Ureter (tissue), 1 donor: ENCODE measurements around the gene RBM15. TPM values are rescaled to one million over a fixed set of nuclear protein-coding genes. Genes with fewer than 3 reads are reported as not detected.

Source experiments
- DNase-seq: peaks from one replicate; pipeline ENCODE4 v3.0.0-alpha.2; 2020; ENCODE audit warnings: low spot score
- total RNA-seq: library from RNA; stranded (reverse); gene quantifications from one replicate; pipeline ENCODE4 v1.2.4, GENCODE V29; 2023
- donor health status: DM: yes; HTN: yes; CAD: no.

Gene RBM15, protein sequence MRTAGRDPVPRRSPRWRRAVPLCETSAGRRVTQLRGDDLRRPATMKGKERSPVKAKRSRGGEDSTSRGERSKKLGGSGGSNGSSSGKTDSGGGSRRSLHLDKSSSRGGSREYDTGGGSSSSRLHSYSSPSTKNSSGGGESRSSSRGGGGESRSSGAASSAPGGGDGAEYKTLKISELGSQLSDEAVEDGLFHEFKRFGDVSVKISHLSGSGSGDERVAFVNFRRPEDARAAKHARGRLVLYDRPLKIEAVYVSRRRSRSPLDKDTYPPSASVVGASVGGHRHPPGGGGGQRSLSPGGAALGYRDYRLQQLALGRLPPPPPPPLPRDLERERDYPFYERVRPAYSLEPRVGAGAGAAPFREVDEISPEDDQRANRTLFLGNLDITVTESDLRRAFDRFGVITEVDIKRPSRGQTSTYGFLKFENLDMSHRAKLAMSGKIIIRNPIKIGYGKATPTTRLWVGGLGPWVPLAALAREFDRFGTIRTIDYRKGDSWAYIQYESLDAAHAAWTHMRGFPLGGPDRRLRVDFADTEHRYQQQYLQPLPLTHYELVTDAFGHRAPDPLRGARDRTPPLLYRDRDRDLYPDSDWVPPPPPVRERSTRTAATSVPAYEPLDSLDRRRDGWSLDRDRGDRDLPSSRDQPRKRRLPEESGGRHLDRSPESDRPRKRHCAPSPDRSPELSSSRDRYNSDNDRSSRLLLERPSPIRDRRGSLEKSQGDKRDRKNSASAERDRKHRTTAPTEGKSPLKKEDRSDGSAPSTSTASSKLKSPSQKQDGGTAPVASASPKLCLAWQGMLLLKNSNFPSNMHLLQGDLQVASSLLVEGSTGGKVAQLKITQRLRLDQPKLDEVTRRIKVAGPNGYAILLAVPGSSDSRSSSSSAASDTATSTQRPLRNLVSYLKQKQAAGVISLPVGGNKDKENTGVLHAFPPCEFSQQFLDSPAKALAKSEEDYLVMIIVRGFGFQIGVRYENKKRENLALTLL
- 26.2 TPM for total RNA-seq

DNA sequence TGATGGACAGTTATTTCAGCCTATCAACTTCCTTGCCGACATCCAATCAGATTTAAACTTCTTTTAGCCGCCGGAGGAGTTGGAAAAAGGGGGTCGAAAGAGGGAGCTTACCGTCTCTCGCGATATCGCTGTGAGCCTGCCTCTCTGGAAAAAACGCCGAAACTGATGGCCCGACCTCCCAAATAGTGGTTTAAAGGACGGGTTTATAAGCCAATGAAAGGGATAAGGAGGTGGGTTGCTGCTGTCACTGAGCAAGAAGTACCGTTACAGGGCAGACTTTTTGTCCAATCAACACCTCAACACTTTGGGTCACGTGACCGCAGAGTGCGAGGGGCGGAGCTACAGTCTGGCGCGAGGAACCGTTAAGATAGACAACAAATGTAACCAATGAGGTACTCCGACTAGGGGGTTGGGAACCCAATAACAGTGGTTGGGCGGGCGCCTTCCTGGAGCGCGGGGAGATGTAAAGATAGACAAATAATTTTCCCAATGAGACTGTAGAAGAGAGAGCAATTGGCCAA is at the start of gene RBM15:
Gene RBM15, plus strand, starts transcription at position 492 of the 521 bp plus-strand sequence. Its CDS starts 29 bp downstream, at position 521.
- DNase-seq = peak; percentile 99

DNA sequence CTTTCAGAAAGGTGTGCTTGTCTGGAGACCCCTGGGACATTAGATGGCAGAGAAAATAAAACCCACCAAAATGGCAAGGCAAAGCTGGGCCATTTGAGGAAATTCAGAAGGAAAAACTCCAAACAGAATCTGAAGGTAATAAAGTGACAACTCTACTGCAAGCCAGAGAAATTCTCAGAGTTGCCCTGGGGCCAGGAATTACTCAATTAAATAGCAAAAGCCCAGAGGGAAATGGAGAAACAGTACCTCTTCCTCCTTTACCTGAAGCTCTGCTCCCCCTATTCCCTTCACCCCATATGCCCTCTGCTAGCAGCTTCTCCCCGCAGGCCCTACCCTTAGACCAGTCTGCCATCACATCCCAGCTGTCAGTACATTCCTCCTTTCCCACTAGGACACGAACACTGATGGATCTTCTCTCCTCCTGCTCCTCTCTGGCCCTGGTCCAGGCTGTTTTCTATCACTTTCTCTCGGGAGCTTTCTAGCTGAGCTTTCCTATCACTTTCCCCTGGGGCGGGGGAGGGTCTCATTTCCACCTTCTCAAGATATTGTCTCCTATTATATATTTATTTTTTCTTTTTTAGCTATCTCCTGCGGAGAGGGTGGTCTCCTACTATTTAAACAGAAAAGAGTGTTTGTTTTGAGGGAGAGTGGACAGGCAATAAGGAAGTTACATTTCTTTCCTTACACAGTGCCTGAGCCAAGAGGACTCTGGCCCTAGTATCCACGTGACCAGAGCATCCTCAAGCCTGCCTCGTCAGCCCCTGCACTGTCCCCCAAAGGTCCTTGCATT is 47.7 kb upstream of the RBM15 start:
- DNase-seq = no peak

DNA sequence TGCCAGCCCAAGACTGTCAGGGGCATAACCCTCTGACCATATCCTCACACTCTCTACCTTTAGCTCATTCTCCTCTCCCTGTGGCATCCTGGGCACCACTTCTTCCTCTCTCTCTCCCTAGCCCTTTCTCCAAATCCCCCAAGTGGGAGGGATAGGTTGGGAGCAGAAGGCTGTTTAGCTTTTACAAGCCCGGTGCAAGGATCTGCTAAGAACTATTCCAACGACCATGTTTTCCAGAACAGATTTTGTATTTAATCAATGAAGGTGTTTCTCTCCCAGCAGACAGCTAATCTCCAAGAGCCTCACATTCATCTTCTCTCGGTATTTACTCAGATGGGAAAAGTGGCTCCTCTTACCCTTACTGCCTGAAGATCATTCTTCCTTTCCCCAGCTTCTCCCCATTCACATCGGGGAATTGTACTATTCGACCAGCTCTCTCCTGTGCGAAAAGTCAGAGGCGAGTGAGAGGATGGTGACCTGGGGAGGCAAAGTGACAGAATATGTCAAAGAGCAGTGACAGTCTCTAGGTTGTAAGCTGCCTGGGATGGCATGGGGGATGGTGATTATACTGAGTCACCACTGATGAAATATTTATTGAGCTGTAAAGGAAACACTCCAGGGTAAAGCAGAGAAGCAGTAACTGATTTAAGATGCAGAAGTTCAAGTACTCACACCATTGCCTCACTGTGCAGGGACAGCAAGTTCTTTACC is 47.0 kb upstream of the RBM15 start:
- DNase-seq = no peak

DNA sequence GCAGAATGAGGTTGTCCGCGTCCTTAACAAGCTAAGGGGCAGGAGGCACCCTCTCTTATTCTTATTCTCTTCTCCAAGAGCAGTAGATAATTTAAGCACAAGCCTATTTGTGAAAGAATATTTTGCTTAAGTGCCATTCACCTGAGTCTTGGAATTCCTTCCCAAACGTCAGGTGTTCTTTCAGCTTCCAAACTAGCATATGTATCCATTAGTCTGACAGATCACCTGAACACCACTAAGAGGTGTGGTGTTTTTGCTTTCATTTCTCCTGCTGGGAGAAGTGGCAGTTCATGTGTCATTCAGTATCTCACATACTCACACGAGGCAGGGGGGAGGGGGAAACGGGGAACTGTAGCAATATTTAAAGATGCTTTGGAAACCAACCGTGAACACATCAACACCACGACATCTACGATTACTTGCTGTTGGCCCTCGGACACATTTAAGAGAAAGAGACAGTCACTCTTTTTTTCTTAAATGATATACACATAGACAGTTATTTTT is 45.5 kb upstream of the RBM15 start:
- no peak for DNase-seq

DNA sequence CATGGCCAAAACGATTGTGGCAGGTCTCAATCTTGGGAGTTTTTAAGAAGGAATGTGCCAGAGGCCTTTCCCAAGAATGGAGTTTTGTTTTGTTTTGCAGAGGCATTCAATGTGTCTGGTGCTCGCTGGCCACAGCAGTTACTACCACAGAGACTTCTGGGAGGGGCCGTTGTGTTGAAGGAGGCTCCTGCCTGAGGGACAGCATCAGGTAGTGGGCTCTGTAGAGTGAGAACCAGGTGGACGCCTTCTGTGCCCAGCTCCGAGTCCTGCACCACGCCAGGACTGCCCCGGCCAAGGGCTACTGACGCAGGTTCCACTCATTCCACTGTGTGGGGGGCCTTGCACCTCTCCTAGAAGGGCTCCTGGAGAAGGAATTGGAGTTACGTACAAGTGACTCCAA is 44.9 kb upstream of the RBM15 start:
- no peak for DNase-seq

DNA sequence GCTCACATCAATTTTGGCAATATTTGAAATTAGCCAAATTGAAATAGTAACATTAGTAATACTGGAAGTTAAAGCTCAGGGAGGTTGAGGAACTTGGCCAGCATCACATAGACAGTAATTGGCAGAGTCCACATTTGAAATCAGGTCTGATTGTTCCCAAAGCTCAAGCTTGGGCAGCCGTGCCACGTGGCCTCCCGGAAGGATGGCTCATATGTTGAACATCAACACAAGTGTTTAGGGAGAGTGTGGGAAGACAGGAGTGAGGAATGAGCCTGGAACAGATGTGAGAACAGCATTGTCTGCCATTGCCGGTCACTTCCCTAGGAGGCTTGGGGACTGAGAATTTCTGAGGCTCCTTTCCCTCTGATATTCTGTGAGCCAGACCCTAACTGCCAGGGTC is 40.2 kb upstream of the RBM15 start:
- no peak for DNase-seq

DNA sequence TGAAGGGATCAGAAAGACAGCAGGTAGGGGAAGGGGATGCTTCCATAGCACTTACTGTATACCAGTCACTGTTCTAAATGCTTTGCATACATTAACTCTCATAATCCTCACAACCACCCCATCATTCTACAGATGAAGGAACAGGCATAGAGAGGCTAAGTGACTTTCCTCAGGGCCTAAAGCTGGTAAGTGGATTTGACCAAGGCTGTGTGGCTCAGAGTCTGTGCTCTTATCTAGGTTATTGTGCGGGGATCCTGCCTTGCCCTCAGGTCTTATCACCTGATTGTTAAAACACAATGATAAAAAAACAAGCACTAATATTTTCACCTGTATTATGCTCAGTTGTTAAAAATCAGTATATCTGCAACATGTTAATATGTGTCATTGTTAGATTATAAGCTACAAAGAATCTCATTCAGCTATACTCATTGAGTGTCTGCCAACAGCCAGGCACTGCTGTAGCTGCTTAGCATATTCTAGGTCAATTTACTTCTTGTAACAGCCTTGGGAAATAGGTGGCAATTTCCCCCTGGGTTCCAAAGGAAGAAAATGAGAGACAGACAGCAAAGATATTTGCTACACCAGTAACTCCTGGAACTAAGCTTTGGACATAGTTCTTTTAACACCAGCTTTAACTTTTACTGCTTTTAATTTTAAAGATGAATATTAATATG is 38.6 kb upstream of the RBM15 start:
- no peak for DNase-seq

DNA sequence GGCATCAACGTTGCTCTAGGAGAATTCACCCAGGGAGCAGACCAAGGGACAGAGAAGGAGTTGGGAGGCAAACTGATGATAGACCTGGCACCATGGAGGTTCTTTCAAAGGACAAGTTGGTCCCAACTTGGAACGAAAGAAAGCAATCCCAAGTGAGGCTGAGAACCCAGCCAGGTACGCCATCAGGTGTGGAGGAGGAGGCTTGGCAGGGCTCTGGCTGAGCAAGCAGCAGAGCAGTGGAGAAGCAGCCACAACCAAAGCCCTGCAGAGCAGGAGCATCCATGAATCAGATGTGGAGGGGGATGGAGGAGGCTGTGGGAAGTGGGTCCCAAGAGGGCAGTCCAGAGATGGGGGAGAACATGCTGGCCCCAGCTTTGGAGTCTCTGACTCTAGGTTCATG is 36.3 kb upstream of the RBM15 start:
- no peak for DNase-seq

DNA sequence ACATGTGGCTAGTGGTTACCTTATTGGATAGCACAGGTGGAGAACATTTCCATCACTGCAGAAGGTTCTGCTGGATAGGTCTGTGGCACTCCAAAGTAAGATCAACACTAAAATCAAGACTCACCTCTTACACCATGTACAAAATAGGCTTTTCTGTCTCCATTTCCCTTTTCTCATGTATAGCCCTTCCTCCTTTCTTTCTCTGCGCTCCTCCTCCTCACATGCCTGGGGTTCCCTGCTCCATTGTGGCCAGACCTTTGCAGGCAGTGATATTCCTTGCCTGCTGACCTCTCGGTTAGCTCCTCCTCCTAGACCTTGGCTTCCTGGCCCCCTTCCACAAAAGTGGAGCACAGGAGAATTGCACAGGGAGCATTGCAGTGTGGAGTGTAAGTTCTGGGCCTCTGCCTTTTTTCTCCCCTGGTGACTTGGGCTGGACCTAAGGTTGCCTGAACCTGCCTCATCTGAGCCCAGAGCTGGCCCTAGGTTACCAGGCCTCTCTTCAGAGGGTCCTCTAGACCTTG is 33.2 kb upstream of the RBM15 start:
- no peak for DNase-seq

DNA sequence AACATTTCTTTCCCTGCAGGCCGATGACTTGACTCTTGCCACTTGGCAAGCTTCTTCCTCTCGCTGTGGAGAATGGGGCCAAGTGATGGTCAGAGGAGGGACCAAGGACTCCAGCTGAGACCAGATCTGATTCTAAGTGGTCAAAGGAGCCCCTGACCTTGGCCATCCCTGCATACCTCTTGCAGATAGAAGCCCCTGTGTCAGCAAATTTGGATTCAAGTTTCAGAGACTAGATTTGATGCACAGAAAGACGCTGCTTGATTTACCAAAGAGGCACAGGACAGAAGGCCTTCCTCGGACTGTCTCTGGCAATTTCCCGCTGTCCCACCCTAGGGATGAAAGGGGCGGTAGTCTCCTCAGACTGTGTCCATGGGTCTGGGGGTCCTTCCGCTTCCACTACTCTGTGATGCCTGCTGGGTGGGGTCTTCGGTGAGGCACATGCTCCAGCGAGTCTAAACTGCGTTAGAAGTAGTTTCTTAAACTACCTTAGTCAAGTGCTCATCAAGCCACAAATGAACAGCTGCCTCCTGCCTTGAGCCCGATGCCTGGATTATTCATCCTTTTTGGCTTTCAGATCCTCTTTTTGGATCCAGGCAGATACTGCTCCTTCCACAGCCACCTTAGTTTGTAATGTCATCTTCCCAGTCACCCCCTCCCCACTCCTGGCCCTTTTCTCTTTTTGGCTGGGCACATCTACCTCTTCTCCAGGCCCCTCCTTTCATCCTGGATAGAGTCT is 31.8 kb upstream of the RBM15 start:
- no peak for DNase-seq

DNA sequence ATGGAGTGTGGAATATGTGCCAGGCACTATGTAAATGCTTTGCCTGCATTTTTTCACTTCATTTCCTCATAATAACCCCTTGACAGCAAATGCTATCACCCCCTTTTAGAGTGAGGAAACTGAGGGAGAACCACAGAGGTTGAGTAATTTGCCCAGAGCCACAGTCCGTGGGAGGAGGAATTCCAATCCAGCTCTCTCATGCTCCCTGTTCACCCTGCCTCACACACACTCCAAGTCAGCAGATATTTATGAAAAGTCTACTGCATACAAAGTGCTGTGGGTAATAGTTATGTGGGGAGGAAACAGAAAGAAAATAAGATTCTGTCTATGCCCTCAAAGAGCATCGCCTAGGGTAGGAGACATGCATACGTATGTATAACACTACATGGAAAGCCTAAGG is 30.9 kb upstream of the RBM15 start:
- no peak for DNase-seq

DNA sequence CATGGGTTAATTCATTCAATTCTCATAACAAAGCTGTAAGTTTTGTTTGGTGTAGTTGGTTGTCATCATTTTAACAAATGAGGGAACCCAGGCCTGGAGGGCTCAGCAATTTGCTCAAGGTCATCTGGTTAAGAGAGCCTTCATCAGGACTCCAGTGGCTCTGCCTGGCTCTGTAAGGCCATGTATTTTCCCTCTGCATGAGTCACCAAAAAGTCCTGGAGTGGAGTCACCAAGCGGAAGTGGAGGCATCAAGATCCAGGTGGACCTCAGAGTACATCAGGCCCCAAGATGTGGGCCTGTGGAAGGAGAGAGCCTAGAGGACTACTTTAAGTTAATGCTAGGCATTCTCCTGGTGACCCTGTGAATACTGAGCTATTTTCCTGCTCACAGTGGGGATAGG is 30.0 kb upstream of the RBM15 start:
- DNase-seq = no peak

DNA sequence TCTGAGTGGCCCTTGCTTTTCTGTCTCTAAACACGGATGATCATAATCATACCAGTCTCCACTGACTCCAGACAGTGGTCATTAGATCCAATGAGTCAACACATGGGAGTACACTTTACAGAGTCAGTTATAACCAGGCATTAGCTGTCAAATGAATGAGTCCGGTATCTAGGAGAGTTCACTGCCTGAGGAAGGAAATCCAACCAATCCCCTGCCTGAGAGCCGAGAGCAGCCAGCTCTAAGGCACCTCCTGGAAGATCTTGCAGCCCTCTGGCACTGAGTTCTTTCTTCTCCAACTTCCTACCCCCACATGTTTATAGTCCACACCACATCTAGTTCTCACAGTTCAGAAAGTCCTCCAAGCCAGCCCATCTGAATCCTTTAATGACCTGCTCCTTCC is 29.4 kb upstream of the RBM15 start:
- no peak for DNase-seq

DNA sequence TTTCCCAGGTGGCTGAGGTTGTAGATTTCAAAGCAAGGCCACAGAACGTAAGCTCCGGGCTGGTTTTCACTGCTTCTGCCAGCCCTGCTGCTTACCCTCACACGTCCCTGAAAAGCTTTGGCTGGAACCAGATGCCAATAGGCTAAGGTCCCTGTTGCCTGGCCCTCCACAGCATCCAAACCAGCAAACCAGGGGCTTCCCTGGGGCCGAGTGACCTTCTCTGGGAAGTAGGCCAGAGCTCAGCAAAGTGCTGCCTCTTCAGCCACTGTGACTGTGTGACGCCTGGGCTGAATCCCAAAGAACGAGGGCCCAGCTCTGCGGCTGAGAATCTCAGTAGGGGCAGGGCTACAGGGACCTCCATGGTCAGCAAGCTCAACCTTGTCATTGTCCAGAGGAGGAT is 28.9 kb upstream of the RBM15 start:
- DNase-seq = no peak

DNA sequence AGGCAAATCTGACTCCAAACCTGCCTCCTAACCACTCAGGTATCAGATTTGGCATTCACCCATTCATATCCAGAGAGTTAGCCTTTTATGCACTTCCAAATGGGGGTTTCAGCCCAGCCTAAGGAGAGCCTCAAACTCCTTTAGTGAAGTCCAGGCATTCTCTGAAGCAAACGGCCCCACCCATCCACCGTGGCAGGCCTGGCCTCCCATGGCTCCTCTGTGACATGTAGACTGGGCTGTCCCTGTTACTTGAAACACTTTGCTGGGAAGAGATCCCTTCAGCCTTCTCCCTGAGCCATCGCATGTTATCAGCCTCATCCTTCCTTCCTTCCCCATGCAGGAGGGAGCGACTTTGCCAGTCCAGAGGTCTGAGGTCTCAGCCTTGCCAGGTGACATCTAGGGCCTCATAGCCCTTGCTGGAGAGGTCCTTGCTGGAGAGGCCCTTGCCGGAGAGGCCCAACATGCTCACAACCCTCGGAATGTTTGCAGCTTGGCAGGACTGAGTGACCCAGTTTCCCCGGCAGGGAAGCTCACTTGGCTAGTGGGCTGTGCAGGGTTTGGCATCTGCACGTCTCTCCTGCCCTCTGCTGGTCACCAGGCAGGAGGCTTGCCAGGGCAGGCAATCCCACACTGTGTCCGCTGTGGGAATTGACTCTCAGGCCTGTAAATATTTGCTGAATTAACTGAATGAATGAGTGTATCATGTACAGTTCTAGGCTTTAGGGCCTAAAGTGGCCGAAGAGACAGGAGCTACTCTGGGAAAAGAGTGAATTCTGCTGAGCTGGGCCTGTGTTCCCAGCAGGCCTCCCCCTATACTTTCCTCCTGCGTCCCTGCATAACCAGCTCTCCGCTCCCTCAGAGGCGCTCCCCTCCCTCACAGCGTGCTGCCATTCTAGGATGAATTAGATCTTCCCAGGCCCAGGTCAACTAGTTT is 26.7 kb upstream of the RBM15 start:
- DNase-seq = peak; percentile 82

DNA sequence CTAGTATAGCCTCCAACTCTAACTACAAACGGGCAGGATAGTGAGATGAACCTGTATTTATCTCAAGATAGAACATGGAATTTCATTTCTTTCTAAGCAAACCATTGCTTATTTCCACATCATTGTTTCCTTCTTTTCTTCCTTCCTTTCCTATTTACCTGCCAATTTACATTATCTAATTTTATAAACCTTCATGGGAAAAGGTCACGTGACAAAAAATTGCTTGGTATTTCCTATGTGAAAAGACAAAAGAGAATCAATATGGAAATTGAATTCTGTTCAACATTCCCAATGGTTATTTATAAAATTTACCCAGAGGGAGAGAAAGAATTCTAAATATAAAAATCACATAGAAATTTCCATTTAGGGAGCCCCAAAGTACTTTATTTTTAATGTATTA is 22.4 kb upstream of the RBM15 start:
- DNase-seq = no peak

DNA sequence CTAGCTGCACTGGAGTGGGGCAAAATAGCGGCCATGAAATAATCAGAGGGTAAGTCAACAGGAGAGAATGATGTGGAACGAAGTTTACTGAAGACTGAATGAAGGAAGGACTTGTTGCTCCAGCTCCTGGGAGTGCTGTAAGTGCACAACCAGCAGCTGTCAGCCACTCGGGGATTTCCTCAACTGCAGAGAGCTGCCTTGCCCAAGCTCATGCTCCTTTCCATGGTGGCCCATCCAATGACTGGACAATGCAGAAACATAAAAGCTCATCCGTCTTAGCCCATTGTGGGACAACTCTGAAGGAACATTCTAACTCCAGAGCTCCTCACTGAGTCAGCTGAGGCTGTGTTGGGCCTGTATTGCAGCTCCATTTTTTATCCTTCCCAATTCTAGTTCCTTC is 21.1 kb upstream of the RBM15 start:
- no peak for DNase-seq
